DMS79 (cell line): ENCODE results near the gene TSPAN13.

Source experiments
- DNase-seq: peaks from one replicate; lab custom pipeline; 2025; lab: John Stamatoyannopoulos, UW

TSPAN13 gene

DNA sequence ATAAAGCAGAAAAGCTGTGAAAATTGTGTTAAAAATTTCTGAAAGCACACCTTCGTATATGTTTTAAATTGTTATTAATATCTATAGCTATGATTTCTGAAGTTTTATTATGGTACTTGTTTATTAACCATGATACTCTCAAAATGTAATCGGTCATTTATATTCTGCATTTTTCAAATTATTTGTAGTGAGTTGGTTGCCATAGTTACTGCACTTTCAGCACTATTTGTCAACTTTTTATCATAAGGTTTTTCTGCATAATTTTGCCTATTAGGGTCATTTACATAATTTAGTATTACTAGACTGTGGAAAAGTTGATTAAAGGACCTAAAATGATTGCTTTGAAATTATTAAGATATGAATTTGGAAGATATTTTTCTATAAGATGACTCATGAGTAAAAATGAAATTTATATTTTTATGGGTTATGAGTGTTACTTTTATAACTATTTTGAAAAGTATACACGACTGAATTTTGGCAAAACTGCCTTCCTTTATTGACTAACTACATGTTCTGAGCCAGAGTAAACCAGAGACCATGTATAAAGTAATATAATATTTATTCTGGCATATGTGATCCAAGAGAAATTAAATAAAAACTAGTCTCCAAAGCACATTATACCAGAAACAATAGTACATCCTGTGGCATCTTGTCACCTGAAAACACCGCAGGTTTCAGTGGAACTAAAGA lies 59.1 kb downstream of the TSPAN13 start:
- DNase-seq = no peak

- no peak for DNase-seq
These were observed 59.7 kb downstream of the TSPAN13 start for GRCh38 chr7:16813232-16813616.

- DNase-seq = no peak
These were observed 61.4 kb downstream of the TSPAN13 start for GRCh38 chr7:16815001-16815400.

DNA sequence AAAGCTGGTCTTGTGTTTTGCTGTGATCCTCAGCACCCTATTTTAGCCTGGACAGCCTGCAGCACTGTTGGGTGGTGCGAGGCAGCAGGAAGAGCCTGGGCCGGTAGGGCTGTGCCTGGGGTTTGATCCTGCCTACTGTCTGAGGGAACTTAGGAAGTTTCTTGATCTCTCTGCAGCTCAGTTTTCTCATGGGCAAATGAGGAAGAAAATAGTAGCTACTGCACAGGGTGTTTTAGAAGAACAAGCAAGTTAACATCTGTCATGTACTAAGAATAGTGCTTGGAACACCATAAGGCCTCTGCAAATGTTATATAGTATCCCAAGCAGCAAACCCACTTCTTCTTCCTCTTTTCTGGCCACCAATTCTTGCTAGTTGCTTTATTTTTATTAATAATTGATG lies 63.3 kb downstream of the TSPAN13 start:
- DNase-seq = no peak

- no peak for DNase-seq
These were observed 64.0 kb downstream of the TSPAN13 start for GRCh38 chr7:16817536-16817935.

- DNase-seq = no peak
These were observed 65.2 kb downstream of the TSPAN13 start for GRCh38 chr7:16818732-16819131.

DNA sequence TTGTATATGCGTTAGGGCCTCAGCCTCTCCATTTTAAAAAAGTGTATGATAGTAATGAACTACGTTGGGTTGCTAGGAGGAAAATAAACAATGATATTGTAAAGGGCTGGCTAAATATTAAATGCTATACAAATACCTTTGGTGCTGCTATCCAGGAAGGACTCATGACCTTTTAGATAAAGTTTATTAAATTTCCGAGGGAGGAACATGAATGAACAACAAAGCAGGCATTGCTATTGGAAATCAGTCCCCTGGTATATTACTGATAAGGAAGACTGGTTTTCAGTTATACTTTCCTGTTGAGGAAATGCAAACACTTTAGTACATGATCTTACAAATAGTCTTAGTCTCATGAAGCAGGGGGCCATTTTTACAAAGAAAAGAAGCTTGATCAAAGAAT lies 68.5 kb downstream of the TSPAN13 start:
- no peak for DNase-seq

GRCh38 chr7:16826060-16826459 lies 72.5 kb downstream of the TSPAN13 start:
- no peak for DNase-seq

GRCh38 chr7:16833373-16833772 lies 79.8 kb downstream of the TSPAN13 start:
- no peak for DNase-seq
